Testis (tissue), 3 donors: ENCODE data around the gene GEMIN7. TPM values are rescaled to one million over a fixed set of nuclear protein-coding genes. Genes with fewer than 3 reads are reported as not detected.

Experiments used
- DNase-seq: peaks from one replicate; pipeline ENCODE4 v3.0.0-alpha.2; 2019
- H3K27ac ChIP-seq, 2 donors: fragments of 200-600 bp; sonication (generic); one replicate each; pipeline ENCODE4 v1.5.1; 2019
- H3K27me3 ChIP-seq: fragments of 200-600 bp; sonication (generic); one replicate; pipeline ENCODE4 v1.5.1; 2019
- H3K36me3 ChIP-seq: fragments of 200-600 bp; sonication (generic); one replicate; pipeline ENCODE4 v1.5.1; 2017; ENCODE audit warnings: low read depth; ENCODE audit errors: missing control alignments
- H3K4me1 ChIP-seq: fragments of 200-600 bp; sonication (generic); one replicate; pipeline ENCODE4 v1.5.1; 2019
- H3K4me3 ChIP-seq, 2 donors: fragments of 200-600 bp; sonication (generic); one replicate each; pipeline ENCODE4 v1.5.1; 2017 to 2019
- H3K9me3 ChIP-seq: fragments of 200-600 bp; sonication (generic); one replicate; pipeline ENCODE4 v1.5.1; 2017
- POLR2A ChIP-seq: fragments of 450-650 bp; IDR thresholded peaks from one replicate; pipeline ENCODE4 v1.6.1; 2017; ENCODE audit warnings: antibody characterized with exemption, mild to moderate bottlenecking, moderate library complexity
- WGBS, 2 donors: methylation state at CpG; one replicate each; pipeline ENCODE4 v1.1.5; 2018; 5-methylcytosine and 5-hydroxymethylcytosine counted together
- intact Hi-C: fragments of 100-400 bp; cut with DNase I; formaldehyde crosslinking; loops from one replicate; pipeline ENCODE4 v1.15.1; 2023; ENCODE audit warnings: low total_unique reads
- polyA plus RNA-seq: library from polyadenylated mRNA; stranded (reverse); fragments of 350-450 nt; fragmentation: Illumina TruSeq; extraction: RNeasy Lipid Tissue Mini Kit (QIAGEN cat#74804); gene quantifications from one replicate; pipeline ENCODE4 v1.2.3, GENCODE V29; 2014; ENCODE audit warnings: low read depth, low replicate concordance; ENCODE audit not compliant: insufficient read depth
- total RNA-seq, 2 donors: library from RNA; depleted of rRNA; stranded (reverse); fragments of >200 nt; gene quantifications; one replicate each; pipeline ENCODE4 v1.2.3, GENCODE V29; 2016
- TF ChIP-seq, protein P1 (sequence below), 3 experiments: fragments of 450-650 bp in 2 of 3; fragments of 200-600 bp in 1 of 3; sonication (generic) in 1 of 3; IDR thresholded peaks; one replicate each; pipeline ENCODE4 v1.5.1; 2016 to 2019; ENCODE audit warnings: antibody characterized with exemption in 3 of 3, mild to moderate bottlenecking in 2 of 3, moderate library complexity in 1 of 3

The GEMIN7 gene
- total and polyA plus RNA-seq, 3 donors from 2014 or later, result 7.6 to 13.5 (median 9.7) TPM

DNA sequence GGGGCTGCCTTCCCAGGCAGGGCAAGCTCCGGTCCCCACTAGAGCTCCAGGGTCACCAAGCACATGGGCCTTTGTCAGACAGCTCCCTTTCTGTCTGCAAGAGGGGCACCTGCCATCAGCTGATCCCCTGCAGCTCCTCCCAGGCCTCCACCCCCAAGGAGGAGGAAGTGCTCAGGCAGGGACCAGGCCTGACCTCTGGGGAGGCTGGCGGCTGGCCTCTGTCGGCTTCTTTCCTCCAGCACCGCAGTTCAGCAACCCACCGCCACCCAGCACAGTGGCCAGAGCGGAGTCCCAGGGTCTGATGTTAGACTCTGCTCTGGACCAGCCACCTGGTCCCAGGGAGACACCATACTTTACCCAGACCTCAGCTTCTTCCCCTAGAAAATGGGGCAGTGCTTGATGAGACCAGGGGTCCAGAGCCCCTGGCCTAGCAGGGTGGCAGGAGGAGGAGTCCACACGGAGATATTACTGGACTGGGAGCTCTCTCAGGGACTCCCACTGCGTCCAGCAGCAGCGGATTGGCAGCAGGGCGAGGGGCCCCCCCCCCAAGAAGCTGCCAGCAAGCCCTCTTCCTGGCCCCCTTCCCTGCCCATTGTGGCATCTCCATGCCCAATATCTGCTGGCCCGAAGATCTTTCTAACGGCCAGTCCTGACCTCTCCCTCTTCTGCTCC, 57.6 kb downstream of the GEMIN7 start:
- intact Hi-C loops, result no loop called here
- WGBS, 2 donors, result 68 to 77% methylated on average over 8 to 12 of the region's 12 CpGs
- H3K36me3 ChIP-seq, result no peaks in the 10 kb centered on the region
- no peak overlapping the region for H3K27ac ChIP-seq
- no peaks in the 10 kb centered on the region for H3K9me3 ChIP-seq
- TF ChIP-seq, protein P1, sequence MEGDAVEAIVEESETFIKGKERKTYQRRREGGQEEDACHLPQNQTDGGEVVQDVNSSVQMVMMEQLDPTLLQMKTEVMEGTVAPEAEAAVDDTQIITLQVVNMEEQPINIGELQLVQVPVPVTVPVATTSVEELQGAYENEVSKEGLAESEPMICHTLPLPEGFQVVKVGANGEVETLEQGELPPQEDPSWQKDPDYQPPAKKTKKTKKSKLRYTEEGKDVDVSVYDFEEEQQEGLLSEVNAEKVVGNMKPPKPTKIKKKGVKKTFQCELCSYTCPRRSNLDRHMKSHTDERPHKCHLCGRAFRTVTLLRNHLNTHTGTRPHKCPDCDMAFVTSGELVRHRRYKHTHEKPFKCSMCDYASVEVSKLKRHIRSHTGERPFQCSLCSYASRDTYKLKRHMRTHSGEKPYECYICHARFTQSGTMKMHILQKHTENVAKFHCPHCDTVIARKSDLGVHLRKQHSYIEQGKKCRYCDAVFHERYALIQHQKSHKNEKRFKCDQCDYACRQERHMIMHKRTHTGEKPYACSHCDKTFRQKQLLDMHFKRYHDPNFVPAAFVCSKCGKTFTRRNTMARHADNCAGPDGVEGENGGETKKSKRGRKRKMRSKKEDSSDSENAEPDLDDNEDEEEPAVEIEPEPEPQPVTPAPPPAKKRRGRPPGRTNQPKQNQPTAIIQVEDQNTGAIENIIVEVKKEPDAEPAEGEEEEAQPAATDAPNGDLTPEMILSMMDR (IDR thresholded peaks at IDR 0.05), result no peak
- no peak for TF ChIP-seq POLR2A
- H3K27me3 ChIP-seq, result no peaks in the 10 kb centered on the region
- DNase-seq, result no peak
- H3K4me1 ChIP-seq, result peaks cover 7% of the 10 kb centered on the region
- H3K4me3 ChIP-seq, result no peak overlapping the region

DNA sequence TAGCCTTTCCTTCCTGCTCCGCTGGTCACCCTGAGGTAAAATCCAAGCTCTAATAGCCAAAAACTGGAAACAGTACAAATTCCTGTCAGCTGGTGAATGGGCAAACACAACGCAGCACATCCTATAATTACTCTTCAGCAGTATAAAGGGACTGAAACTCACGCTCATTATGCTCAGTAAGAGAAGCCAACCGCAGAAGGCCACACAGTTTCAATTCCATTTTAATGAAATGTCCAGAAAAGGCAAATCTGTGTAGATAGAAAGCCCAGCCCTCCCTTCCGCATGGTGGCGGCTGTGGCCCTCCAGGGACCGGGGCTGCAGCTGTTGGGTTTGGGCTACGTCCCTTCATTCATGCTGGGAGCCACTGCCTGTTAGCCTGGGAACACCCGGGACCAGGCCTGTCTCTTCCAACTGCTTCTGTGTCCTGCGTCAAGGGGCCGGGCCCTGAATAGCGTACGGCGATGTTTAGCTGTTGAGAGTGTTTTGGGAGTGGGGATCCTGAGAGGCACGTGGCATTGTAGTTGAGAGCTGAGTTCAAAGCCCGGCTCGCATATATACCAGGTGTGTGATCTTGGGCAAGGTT, 58.2 kb downstream of the GEMIN7 start:
- H3K27ac ChIP-seq, result no peak overlapping the region
- 72 to 76% methylated on average over 11 to 17 of the region's 17 CpGs for WGBS, 2 donors
- TF ChIP-seq, protein P1 (IDR thresholded peaks at IDR 0.05), result no peak
- no peak for TF ChIP-seq POLR2A

DNA sequence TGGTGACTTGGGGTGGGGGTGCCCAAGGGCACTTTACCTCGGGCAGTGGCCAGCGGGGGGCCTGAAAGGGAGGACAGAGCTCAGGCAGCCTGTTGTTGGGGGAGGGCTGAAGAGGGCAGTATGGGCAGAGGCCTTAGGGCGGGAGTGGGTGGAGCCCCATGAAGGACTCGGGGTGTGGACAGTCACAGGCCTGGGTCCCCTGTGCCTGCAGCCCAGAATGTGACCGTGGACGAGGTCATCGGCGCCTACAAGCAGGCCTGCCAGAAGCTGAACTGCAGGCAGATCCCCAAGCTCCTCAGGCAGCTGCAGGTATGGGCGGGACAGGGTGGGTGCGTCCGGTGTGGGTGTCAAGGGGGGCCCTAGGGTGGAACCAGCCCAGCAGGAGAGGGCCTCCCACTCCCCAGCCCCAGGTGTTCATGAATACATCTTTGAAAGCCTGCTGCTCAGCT, 59.3 kb downstream of the GEMIN7 start:
- Histone ChIP-seq H3K4me1 (peaks cover 7% of the 10 kb centered on the region), H3K27ac (no peak overlapping the region), H3K4me3 (no peak overlapping the region), H3K27me3 (no peaks in the 10 kb centered on the region), H3K9me3 (no peaks in the 10 kb centered on the region), H3K36me3 (no peaks in the 10 kb centered on the region)
- intact Hi-C loops, result no loop called here
- no peak for DNase-seq
- no peak for TF ChIP-seq POLR2A
- TF ChIP-seq, protein P1 (IDR thresholded peaks at IDR 0.05), result no peak
- 87 to 96% methylated on average over 7 to 11 of the region's 11 CpGs for WGBS, 2 donors

More for the DNA sequence above, 58.2 kb downstream of the GEMIN7 start:
- Histone ChIP-seq H3K4me1 (peaks cover 7% of the 10 kb centered on the region), H3K27me3 (no peaks in the 10 kb centered on the region), H3K9me3 (no peaks in the 10 kb centered on the region), H3K36me3 (no peaks in the 10 kb centered on the region), H3K4me3 (no peak overlapping the region)
- DNase-seq, result no peak
- intact Hi-C loops, result no loop called here

DNA sequence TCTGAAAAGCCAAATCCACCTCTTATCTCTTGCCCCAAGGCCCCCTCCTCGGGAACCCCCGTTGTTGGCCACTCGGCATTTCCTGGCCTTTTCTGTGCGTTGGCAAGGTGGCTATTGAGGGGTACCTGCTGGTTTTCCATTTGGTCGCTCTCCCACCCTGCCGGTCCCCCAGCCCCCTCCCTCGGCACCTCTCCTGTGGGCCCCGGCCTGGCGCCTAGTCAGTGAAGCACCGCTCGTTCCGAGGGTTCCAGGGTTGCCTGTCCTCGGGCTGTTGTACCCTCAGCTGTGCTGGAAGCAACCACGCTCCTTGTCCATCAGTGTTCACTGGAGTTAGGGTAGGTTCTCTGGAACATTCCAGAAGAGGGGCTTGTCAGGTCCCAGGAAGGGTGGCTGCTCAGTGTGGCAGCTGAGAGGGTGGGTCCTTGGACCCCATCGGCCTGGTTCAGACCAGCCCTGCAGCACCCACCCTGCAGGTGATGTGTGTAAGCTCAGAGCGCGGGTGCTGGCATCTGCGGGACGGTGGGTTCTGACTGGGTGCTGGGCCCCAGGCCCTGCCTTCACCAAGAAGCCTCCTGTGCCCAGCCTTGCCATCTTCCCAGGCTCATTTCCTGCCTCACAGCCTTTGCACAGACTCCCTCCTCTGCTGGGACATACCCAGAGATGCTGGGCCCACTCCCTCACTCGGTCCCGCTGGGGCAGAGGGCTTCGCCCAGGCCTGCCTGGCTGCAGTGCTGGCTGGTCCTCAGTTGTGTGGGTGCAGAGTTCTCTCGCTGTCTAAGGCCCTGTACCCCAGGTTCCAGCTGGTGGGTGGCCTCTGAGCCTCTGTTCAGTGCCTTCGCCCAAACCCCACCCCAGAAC, 60.5 kb downstream of the GEMIN7 start:
- Histone ChIP-seq H3K9me3 (no peaks in the 10 kb centered on the region), H3K4me3 (no peak overlapping the region), H3K36me3 (no peaks in the 10 kb centered on the region), H3K27ac (no peak overlapping the region), H3K27me3 (no peaks in the 10 kb centered on the region), H3K4me1 (peaks cover 7% of the 10 kb centered on the region)
- intact Hi-C loops, result no loop called here
- 91 to 96% methylated on average over 18 to 22 of the region's 24 CpGs for WGBS, 2 donors
- no peak for DNase-seq
- TF ChIP-seq POLR2A, result no peak
- TF ChIP-seq, protein P1 (IDR thresholded peaks at IDR 0.05), result no peak
